ENCODE results near the gene IL22RA2.

IL22RA2 gene

DNA sequence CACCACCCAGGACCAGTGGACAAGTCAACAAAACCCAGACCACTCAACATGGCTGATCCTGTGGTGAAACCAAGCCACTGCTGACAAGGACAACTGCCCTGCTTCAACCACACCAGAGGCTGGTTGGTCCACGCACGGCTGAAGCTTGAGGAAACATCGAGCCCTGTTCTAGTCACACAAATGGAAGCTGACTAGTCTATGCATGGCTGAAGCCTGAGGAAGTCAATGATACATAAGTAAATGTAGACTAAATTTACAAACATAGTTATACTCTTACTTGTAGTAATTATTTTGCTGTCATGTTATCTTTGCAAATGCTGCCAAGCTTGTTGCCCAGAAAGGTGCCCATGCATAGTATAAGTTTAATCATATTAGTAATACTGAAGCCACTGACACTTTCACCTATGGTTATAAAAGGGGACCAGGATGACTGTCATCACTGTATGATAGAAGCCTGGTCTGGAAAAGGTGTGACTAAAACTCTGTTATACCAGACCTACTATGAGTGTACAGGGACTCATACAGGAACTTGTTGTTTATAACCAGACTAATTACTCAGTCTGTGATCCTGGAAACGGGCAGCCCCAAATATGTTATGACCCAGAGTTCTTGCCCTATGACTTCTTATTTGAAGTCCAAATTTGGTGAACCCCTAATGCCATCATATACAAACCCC, 5.6 kb downstream of the IL22RA2 start:
- no peak for DNase-seq (ENCODE audit: low read depth)

DNA sequence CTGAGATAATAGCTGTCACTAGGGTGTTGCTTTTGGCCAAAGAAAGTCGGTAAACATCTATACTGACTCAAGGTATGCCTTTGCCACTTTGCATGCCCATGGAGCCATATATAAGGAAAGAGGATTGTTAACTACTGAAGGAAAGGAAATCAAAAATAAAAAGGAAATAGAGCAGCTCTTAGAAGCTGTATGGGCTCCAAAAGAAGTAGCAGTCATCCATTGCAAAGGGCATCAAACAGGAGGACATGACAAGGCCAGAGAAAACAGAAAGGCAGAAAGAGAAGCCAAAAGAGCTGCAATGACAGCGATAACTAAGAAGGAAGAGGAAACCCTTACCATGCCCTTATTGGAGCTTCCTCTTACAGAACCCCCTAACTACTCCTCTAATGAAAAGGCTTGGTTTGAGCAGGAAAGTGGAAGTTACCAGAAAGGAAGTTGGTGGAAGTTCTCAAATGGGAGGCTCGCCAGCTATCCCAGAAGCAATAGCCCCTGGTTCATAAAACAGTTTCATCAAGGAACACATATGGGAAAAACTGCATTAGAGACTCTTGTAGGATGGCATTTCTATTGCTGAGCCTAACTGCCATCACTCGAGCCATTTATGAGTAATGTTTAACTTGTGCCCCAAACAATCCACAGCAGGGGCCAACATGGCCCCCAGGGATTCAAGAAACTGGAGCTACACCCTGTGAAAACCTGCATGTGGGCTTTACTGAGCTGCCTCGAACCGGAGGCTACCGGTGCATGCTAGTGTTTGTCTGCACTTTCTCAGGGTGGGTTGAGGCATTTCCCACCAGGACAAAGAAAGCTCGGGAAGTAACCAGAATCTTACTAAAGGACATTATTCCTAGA, 7.0 kb downstream of the IL22RA2 start:
- no peak for DNase-seq (ENCODE audit: low read depth)

DNA sequence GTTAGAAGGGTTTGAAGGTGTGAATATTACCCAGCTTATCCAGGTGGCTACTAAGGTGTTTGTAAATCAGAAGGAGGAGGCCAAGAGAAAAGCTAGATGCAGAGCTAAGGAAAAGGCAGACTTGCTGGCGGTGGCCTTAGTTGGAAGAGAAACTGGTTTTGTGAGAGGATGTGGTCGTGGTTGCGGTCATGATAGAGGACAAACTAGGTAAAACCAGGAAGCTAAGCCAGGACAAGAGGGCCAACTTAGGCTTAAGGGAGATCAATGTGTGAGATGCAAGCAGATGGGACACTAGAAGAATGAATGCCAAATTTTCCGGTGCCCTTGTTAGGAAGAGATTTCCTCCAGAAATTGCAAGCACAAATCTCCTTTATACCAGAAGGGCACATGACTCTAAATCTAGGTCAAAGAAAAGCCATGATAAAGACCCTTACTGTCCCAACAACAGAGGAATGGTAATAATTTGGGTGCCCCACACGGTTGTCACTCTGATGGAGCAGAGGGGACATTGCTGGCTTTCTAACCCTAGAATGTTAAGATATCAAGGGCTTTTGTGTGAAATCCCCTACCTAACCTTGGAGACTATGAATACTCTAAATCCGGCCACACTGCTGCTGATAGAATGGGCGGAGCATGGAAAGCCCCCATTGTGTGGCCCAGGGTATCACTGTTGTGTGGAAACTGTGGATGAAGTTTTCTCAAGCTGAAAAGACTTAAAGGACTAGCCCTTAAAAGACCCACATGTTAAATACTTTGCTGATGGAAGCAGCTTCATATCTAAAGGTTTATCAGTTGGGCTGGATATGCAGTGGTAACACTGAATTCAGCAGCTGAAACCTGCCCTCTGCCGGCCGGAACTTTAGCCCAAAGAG, 7.8 kb downstream of the IL22RA2 start:
- peak; percentile 34 for DNase-seq (ENCODE audit: low read depth)

DNA sequence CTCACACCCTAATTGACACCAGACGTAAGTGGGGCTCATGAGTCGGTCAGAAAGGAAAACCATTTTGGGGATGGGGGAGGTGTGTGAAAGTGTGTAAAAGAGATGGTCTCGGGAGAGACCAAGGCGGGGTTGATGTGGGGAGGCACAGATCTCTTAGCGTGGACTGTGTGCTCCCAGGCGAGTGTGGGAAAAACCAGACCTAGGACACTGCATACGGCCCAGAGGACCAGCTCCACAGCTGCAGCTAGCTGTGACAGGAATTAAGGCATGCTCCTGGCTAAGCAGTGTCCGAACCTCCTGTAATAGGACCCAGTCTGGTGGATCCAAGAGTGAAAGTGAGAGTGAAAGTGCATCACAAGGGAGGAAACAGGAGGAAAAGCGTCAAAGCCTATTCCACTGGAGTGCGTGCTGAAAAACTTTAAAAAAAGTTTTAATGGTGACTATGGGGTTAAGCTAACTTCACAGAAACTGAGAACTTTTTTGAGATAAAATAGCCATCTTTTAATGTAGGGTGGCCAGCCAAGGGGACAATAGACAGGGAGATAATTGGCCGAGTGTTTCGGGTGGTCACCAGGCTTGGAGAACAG, 9.6 kb downstream of the IL22RA2 start:
- no peak for DNase-seq (ENCODE audit: low read depth)

DNA sequence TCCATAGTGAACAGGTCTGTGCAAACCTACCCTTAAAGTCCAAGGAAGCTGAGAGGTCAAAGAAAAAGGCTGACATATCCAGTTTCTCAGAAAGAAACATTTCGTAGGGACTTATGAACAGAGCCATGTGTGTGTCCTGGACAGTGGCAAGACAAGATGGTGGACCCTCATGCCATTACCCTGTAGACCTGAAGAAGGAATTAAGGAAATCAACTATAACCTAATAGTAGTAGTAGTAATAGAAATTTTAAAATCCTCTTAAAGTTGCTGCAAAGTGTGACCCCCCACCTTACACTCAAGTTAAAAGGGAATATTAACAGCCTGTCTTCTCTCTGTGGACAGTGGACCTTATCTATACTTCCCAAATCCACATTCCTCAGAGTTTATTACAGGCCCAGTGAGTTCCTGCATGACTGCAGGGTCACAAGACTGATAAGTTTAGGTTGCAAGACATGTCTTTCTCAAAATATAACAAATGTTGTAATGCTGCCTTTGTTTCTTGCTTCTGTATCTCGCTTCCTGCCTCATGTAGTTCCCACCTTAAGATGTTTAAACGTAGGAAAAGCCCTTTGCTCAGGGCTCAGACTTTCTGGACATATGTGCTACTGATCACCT, 10.6 kb downstream of the IL22RA2 start:
- no peak for DNase-seq (ENCODE audit: low read depth)

DNA sequence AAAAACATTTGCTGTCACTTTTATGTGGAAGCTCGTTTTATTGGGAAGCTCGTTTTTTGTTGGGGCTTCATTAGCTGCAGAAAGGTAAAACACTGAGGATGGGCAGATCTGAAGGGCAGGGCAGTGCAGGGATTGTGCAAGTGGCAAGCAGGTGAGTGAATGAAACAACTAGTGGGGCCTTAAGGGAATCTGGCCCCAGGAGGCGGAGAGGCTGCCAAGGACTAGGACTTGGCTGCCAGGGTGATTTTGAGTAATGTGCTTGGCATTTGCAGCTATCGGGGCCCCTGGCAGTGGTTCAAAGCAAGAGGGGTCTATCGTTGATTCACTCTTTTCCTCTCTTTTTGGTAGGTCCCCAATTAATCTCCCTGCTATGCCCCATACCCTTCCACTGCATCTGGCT, 11.5 kb downstream of the IL22RA2 start:
- DNase-seq (ENCODE audit: low read depth), result no peak

DNA sequence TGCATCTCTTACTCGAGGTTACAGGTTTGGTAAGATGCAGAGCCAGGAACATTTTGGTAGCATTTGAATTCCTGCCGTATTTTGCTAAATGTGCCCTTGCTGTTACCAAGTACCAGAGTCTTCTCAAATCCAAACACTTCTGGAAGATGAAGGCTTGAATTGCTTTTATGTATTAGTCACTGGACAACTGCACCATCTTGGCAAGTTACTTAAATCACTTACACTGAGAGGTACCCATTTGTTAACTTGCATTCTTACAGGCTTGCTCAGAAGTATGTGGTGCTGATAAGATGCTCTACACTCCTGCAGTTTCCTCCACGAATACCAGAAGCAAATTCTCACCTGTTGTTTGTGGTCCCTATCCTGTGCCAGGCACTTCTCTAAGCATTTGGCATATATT, 12.7 kb downstream of the IL22RA2 start:
- peak; percentile 95 for DNase-seq (ENCODE audit: low read depth)

DNA sequence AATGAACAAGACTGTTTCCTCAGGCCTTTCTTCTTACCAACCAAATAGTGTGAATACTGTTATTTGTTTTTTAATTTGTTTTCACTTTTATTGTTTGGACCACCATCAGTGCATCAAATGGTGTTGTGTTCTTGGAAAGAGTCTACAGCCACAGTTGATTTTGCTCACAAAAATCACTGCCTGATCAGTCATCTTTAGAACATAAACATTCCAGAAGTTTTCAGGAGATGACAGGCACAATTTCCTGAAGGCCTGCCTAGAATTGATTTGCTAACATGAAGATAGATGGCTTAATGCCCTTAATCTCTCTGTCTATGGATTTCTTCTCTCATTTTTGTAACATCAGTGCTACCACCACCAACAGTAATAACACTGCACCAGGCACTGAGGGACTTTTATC, 13.5 kb downstream of the IL22RA2 start:
- DNase-seq (ENCODE audit: low read depth), result peak; percentile 15

DNA sequence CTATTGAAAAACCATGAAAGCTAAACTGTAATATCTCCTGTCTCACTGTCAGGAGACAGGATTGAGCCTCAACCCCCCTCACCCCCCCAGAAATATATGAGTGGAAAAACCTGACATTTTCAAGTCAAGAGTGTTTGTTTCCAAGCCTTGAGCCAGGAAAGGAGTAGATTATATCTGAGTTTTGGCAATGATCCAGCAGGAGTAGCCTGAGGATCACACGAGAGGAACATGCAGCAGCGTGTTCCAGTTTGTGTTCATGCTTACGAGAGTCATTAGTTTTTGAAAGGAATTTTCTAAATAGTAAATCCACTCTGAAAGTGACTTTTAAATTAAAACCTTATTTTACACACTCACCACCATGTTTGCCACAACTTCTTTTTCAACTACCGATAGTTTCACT, 15.8 kb downstream of the IL22RA2 start:
- DNase-seq (ENCODE audit: low read depth), result peak; percentile 19

DNA sequence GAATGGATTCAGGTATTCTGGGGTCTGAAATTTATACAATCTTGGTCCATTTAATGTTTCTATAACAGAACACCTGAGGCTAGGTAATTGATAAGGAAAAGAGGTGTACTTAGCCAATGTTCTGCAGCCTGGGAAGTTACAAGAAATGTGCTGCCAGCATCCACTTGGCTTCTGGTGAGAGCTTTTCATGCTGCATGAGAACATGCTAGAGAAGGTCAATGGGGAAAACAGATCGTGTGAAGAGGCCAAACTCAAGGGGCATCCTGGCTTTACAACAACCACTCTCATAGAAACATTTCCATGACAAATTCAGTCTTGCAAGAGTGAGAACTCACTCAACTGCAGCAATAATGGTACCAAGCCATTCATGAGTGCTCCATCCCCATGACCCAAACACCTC, 16.8 kb downstream of the IL22RA2 start:
- no peak for DNase-seq (ENCODE audit: low read depth)

DNA sequence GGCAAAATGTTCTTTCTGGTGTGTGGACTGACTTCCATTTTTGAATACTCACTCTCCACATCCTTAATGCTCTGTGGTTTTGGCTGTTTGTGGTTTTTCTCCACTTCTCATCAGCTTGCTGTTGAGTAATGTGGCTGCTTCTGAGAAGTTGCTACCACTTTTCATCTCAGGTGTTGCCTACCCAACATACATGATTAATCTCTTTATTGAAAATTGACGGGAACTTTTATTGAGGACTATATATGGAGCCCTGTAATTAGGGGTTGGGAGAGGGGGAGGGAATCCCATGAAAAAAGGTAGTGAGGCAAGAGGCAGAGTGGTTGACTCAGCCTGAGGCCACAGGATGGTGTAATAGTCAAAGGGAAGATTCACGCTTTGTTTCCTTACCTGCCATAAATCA, 17.6 kb downstream of the IL22RA2 start:
- DNase-seq (ENCODE audit: low read depth), result peak; percentile 88

DNA sequence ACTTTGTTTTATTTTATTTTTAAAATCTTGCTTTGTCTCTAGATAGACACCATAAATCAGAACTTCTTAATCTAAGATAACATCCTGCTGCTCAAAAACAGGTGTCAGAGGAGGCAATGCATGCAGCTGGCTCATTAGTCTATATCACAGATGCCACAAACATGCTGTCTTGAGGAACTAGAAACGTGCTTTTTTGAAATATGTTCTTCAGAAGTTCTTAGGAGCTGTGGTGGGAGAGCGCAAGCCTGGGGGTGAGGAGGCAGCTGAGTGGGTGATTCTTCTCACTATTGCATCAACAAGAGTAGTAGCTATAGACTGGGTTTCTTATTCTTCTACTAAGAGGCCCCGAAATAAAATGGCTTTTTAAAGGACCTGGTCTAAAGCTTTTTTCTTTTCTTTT, 23.4 kb downstream of the IL22RA2 start:
- no peak for DNase-seq (ENCODE audit: low read depth)

DNA sequence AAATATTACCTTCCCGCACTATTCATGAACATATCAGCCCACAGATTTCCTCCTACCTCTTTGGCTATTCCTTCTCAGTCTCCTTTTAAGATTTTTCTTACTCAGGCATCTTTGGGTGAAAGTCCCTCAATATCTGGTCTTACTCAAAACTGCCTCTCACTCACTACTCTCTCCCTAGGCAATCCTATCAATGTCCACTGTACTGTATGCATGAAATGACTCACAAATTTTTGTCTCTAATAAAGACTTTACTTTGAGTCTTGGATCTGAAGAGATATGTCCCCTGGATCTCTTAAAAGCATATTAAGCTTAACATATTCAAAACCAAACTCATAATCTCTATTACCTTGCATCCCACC, 24.4 kb downstream of the IL22RA2 start:
- no peak for DNase-seq (ENCODE audit: low read depth)

DNA sequence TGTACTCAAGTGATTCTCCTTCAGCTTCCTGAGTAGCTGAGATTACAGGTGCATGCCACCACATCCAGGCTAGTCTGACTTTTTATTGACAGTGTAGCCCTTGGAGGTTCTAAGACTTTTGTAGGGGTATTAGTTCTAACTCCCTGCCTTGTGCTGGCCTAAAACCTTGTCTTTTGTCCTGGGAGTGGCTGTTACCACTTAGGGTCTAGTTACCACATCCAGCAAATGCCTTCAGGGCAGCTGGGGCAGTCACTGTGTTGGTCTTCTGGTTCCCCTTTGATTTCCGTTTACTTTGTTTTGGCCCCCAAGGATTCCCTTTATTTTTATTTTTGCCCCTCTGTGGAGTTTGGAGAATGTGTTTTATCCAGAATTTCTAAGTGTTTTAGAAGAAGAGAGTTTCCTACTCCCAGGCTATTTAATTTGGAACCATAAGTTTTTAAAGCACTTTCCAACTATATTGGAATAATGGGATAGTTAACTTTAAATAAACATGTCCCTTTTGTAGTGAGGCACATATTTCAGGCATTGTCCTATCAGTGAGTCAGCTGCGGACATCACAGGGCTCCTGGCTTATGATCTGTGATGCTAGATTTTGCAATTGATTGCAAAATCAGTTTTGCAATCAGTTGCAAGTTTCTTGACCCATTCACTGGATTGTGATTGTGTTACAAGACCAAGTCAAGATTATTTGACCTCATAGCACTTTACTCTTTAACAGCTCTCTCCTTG, 25.0 kb downstream of the IL22RA2 start:
- peak; percentile 97 for DNase-seq (ENCODE audit: low read depth)

DNA sequence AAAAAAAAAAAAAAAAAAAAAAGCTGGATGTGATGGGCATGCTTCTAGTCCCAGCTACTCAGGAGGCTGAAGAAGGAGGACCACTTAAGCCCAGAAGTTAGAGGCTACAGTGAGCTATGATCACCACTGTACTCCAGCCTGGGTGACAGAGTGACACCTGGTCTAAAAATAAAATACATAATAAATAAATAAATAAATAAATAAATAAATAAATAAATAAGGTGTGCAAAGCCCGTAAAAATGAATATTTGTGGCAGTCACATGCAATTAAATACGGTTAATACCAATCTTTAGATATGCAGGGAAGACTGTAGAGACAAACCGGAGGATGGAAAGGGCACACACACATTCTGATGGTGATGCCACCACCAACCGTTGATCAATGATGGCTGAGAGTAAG, 26.2 kb downstream of the IL22RA2 start:
- DNase-seq (ENCODE audit: low read depth), result no peak

DNA sequence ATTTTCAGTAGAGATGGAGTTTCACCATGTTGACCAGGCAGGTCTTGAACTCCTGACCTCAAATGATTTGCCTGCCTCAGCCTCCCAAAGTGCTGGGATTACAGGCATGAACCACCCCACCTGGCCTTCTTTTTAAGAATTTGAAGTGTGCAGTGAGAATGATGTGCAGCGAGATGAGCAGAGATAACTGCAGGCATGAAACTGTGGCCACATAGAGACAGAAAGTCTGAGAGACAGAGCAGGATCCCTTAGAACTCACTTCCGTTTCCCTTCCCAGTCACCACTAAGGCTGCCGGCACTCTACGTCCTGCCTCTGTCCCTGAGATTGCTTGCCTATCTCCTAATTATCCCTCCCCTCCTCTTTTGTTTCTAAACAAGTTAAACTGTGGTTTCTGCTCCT, 27.2 kb downstream of the IL22RA2 start:
- no peak for DNase-seq (ENCODE audit: low read depth)

DNA sequence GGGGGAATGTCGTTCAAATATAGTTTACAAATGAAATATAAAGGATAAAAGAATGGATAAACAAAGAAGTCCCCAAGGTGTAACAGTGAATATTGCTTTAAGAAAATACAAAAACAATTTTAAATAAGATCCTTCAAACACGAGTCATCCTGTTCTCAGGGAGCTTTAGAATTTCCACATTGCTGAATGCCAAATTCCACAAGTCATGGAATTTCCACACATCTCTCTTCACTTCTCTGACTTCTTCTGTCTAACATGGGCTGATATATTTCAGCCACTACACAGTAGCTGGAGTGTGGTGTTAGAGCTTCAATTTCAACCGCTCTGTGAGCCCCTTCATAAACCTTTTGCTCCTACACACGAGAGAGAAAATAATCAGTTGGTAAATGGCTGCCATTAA, 28.0 kb downstream of the IL22RA2 start:
- DNase-seq (ENCODE audit: low read depth), result peak; percentile 87

DNA sequence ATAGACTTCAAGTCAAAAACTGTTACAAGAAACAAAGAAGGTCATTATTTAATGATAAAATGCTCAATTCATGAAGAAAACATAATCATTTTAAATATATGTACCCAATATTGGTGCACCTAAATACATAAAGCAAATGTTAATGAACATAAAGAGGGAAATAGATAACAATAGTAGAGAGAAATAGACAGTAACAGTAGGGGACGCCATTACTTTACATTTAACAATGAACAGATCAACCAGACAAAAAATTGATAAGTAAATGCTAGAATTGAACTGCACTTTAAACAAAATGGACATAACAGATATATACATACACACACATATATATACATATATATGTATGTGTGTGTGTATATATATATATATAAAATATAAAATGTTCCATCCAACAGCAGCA, 37.4 kb downstream of the IL22RA2 start:
- DNase-seq (ENCODE audit: low read depth), result no peak

DNA sequence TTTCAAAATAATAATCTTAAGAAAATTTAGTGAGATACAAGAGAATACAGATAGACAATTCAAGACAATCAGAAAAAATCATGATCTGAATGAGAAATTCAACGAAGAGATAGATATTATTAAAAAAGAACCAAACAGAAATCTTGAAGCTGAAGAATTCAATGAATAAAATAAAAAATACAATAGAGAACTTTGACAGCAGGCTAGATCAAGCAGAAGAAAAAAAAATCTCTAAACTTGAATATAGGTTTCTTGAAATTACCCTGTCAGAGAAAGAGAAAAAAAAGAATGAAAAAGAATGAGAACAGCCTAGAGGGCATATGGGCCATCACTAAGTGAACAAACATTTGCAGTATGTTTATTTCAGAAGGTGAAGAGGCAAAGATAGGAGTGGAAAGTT, 39.0 kb downstream of the IL22RA2 start:
- DNase-seq (ENCODE audit: low read depth), result no peak

DNA sequence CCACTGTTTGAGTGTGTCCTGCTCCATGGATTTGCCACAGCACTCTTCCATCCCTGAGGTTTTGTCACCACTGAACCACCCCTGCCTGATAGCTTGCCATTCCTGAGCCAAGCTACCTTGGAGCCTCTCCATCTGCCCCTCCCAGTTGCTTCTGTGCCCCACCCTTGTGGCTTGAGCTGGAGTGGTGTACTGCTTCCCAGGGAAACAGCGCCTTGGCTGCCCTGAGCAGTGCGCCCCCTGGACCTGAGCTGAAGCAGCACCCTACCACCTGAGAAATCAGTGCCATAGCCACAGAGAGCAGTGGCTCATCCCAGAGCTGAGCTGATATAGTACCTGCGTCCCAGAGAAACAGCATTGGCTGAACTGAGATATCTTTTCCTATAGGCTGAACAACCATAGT, 40.3 kb downstream of the IL22RA2 start:
- no peak for DNase-seq (ENCODE audit: low read depth)

DNA sequence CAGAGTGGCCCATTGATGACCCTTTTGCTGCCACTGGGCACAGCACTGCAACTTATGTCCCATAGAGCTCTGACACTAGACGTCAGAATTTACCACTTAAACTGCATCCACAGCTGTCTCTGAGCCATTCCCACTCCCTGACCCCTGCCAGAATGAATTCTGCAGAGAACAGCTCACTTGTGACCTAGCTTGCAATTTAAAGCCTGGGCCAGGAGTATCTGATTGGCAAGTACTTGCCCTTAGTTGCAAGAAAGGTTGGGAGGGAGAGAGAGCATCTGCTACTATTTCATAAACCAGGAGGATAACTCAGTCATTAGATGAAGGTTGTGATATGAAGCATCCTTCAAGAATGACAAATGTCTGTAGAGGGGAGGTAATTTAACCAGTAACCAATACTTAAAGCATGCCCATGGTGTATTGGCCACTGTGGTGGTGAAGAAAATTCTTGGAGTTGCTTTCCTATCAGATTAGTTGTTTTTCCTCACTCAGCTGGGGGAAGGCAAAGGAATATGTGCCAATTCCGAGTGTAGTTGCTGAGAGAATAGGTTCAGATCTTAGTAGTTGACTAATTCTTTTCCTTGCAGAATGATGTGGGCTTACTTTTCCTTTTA, 46.5 kb downstream of the IL22RA2 start:
- DNase-seq (ENCODE audit: low read depth), result no peak

Data from amniotic epithelial cell (primary cell).